DOHH2 (cell line): ENCODE measurements around the gene NPY.
"Not testable (repeated sequence)": the region's sequence is repeated elsewhere in the genome, so short reads cannot be mapped to it uniquely, and the experiment has no call there.

ENCODE experiments used
- H3F3A ChIP-seq: fragments of 200-600 bp; sonication (generic), shearing (Covaris generic); 2 replicates; pipeline ENCODE4 v1.6.0; 2016; ENCODE audit warnings: antibody characterized with exemption, mild to moderate bottlenecking; ENCODE audit not compliant: control insufficient read depth, insufficient read depth
- H3K27ac ChIP-seq: fragments of 200-600 bp; sonication (generic); 2 replicates; pipeline ENCODE4 v1.5.1; 2014; ENCODE audit warnings: low read depth, mild to moderate bottlenecking, low read length, moderate library complexity
- H3K27me3 ChIP-seq: fragments of 200-600 bp; sonication (generic); 2 replicates; pipeline ENCODE4 v1.6.1; 2014; ENCODE audit warnings: mild to moderate bottlenecking, low read length, mixed read lengths; ENCODE audit not compliant: control insufficient read depth
- H3K36me3 ChIP-seq: fragments of 200-600 bp; sonication (generic); 2 replicates; pipeline ENCODE4 v1.6.1; 2014; ENCODE audit warnings: mild to moderate bottlenecking, low read length, moderate library complexity, mixed read lengths; ENCODE audit not compliant: control insufficient read depth
- H3K4me1 ChIP-seq: fragments of 200-600 bp; sonication (generic); 2 replicates; pipeline ENCODE4 v1.6.1; 2014; ENCODE audit warnings: mild to moderate bottlenecking, low read length, mixed read lengths; ENCODE audit not compliant: control insufficient read depth
- H3K4me2 ChIP-seq: fragments of 200-600 bp; sonication (generic); 2 replicates; pipeline ENCODE4 v1.6.0; 2014; ENCODE audit warnings: mild to moderate bottlenecking, low read length, moderate library complexity
- H3K4me3 ChIP-seq: fragments of 200-600 bp; sonication (generic); 2 replicates; pipeline ENCODE4 v1.5.1; 2014; ENCODE audit warnings: mild to moderate bottlenecking, low read length, mixed read lengths
- H3K79me2 ChIP-seq: fragments of 200-600 bp; sonication (generic); 2 replicates; pipeline ENCODE4 v1.6.1; 2014; ENCODE audit warnings: mild to moderate bottlenecking, low read length, mixed read lengths; ENCODE audit not compliant: control insufficient read depth
- H3K9me2 ChIP-seq: fragments of 200-600 bp; sonication (generic); replicated peaks from 2 replicates; pipeline ENCODE4 v1.6.1; 2014; ENCODE audit warnings: mild to moderate bottlenecking, low read length, mixed read lengths; ENCODE audit not compliant: control insufficient read depth
- H3K9me3 ChIP-seq: fragments of 200-600 bp; sonication (generic); 2 replicates; pipeline ENCODE4 v1.6.1; 2014; ENCODE audit warnings: antibody characterized with exemption, low read length, mixed read lengths; ENCODE audit not compliant: control insufficient read depth, insufficient read depth
- H4K20me1 ChIP-seq: fragments of 200-600 bp; sonication (generic); 2 replicates; pipeline ENCODE4 v1.6.0; 2014; ENCODE audit warnings: low read depth, mild to moderate bottlenecking, antibody characterized with exemption, low read length, moderate library complexity; ENCODE audit not compliant: control insufficient read depth, insufficient read depth
- CTCF ChIP-seq: fragments of 200-600 bp; sonication (generic); IDR thresholded peaks from one replicate; pipeline ENCODE4 v1.5.1; 2014; ENCODE audit warnings: antibody characterized with exemption, mild to moderate bottlenecking, low read depth, low read length; ENCODE audit not compliant: poor library complexity, severe bottlenecking
- EZH2phosphoT487 ChIP-seq: fragments of 200-600 bp; sonication (generic); IDR thresholded peaks from 2 replicates; pipeline ENCODE4 v1.6.1; 2017; ENCODE audit warnings: borderline replicate concordance, mild to moderate bottlenecking, antibody characterized with exemption, low read length, moderate library complexity, mixed read lengths

The NPY gene

GRCh38 chr7:24255139-24255538 lies 28.9 kb upstream of the NPY start:
- Histone ChIP-seq H3K9me2 (no peaks in the 10 kb centered on the region), H3K4me2 (peak overlapping the region; percentile 1), H3K9me3 (0 out of 2 replicates have a peak, but pooled peaks cover 6% of the 10 kb centered on the region), H3F3A (no peaks in the 10 kb centered on the region), H3K4me3 (no peak overlapping the region), H3K27ac (no peak overlapping the region), H4K20me1 (no peaks in the 10 kb centered on the region), H3K4me1 (peaks cover 15% of the 10 kb centered on the region), H3K27me3 (peaks cover 5% of the 10 kb centered on the region; the same call in 1 of the 2 replicates), H3K36me3 (no peaks in the 10 kb centered on the region), H3K79me2 (no peaks in the 10 kb centered on the region)
- TF ChIP-seq EZH2phosphoT487 (no peak), CTCF (no peak)

- H3K36me3 ChIP-seq, H3K9me3 ChIP-seq, H3K9me2 ChIP-seq, H3K27me3 ChIP-seq, H3K4me3 ChIP-seq, H4K20me1 ChIP-seq, H3K27ac ChIP-seq, H3K79me2 ChIP-seq, H3F3A ChIP-seq, H3K4me2 ChIP-seq: not testable (repeated sequence)
- H3K4me1 ChIP-seq = peaks cover 15% of the 10 kb centered on the region
These were observed 25.7 kb upstream of the NPY start for GRCh38 chr7:24258324-24258723.

GRCh38 chr7:24271938-24272337 lies 12.1 kb upstream of the NPY start:
- Histone ChIP-seq H3K36me3 (no peaks in the 10 kb centered on the region), H3K27ac (no peak overlapping the region), H3K4me1 (peaks cover 7% of the 10 kb centered on the region), H3K27me3 (no peaks in the 10 kb centered on the region), H3K9me3 (no peaks in the 10 kb centered on the region), H3K79me2 (no peaks in the 10 kb centered on the region), H3F3A (no peaks in the 10 kb centered on the region), H3K4me3 (no peak overlapping the region), H4K20me1 (no peaks in the 10 kb centered on the region), H3K4me2 (0 out of 2 replicates have a peak overlapping the region, but pooled peaks have one; percentile 13), H3K9me2 (no peaks in the 10 kb centered on the region)
- no peak for TF ChIP-seq CTCF
- no peak for TF ChIP-seq EZH2phosphoT487

GRCh38 chr7:24279512-24279911 lies 4.5 kb upstream of the NPY start:
- Histone ChIP-seq H3K4me3 (no peak overlapping the region), H4K20me1 (no peaks in the 10 kb centered on the region), H3K36me3 (no peaks in the 10 kb centered on the region), H3K79me2 (no peaks in the 10 kb centered on the region), H3K9me3 (no peaks in the 10 kb centered on the region), H3K4me1 (peaks cover 4% of the 10 kb centered on the region; the same call in 1 of the 2 replicates), H3K27ac (no peak overlapping the region), H3K4me2 (no peak overlapping the region), H3K9me2 (no peaks in the 10 kb centered on the region), H3F3A (no peaks in the 10 kb centered on the region), H3K27me3 (peaks cover 33% of the 10 kb centered on the region)
- no peak for TF ChIP-seq CTCF
- no peak for TF ChIP-seq EZH2phosphoT487
